ENCODE data around the gene IFNA17.
"Not testable (repeated sequence)": the region's sequence is repeated elsewhere in the genome, so short reads cannot be mapped to it uniquely, and the experiment has no call there.

IFNA17 gene

DNA sequence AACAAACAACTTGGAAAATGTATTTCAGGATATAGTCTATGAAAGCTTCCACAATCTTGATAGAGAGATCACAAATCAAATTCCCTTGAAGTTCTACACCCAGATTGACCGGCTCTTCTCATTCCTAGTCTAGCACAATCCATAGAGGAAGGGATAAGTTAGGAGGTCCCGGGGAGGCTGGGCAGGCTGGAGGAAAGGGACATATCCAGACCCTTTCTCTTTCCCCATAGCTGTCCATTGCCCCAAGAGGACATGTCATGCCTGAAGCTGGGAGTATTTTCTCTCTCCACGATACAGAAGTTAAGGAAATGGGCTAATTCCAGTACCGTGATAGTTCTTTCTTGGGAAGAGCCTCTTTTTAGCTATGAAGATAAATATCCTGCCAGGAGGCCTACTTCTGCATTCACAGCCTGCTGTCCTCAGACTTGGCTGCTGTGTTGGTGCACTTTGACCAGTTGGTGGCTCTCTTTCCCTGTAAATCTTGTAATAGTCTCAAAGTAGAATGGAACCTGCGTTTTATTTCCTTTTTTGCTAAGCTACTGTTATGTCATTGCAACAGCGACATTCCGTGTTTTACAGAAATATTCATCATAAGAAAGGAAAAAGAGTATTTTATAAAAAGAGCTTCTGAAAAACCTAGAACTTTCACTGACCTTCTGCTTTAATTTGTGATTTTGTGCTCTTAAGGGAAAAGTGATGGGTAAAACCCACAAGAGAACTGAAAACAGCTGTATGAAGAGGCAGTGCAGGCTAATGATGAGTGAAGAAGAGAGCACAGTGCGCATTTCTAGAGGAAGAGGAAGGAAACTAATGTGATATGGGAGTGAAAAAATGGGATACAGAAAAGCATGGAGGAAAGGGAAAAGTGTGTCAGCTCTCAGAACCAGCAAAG is 7.7 kb upstream of the IFNA17 start:
- peak; percentile 35 for DNase-seq (ENCODE audit: low spot score)
- in situ Hi-C loops (cut with MboI; ENCODE audit: low sequenced_read_pairs, unreplicated experiment) = loop anchor here (25.0 kb wide), 1 partner anchor 552 kb away; no protein-coding TSS in a partner anchor
- TF ChIP-seq, protein P1, sequence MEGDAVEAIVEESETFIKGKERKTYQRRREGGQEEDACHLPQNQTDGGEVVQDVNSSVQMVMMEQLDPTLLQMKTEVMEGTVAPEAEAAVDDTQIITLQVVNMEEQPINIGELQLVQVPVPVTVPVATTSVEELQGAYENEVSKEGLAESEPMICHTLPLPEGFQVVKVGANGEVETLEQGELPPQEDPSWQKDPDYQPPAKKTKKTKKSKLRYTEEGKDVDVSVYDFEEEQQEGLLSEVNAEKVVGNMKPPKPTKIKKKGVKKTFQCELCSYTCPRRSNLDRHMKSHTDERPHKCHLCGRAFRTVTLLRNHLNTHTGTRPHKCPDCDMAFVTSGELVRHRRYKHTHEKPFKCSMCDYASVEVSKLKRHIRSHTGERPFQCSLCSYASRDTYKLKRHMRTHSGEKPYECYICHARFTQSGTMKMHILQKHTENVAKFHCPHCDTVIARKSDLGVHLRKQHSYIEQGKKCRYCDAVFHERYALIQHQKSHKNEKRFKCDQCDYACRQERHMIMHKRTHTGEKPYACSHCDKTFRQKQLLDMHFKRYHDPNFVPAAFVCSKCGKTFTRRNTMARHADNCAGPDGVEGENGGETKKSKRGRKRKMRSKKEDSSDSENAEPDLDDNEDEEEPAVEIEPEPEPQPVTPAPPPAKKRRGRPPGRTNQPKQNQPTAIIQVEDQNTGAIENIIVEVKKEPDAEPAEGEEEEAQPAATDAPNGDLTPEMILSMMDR (IDR thresholded peaks at IDR 0.05; ENCODE audit: borderline replicate concordance, control extremely low read depth, extremely low read depth, insufficient read depth, missing control alignments) = peak; percentile 78

DNA sequence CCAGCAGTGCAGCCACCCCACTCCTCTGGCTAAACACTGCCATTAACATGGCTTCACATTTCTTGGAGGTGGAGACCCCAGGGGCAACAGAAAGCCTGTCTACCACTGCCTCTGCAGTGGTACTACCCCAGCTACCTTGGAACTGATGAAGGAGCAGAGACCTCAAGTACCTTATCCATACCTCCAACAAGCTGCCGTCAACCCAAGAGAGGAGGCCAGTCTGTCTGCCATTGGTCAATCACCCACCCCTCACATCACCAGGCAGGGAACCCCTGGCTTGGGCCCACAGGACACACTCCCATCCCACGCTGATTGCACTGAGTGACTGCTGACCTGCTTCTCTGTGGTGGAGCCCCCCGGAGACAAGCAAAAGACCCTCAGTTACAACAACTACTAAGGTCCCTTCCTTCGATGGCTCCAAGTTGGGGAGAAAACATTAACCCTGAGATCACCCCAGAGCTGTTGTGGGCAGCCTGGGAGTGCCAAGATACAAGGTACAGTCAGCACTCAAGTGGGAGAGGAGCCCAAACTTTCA is 6.2 kb upstream of the IFNA17 start:
- DNase-seq (ENCODE audit: low spot score) = no peak
- in situ Hi-C loops (cut with MboI; ENCODE audit: low sequenced_read_pairs, unreplicated experiment) = loop anchor here (25.0 kb wide), 1 partner anchor 553 kb away; no protein-coding TSS in a partner anchor
- TF ChIP-seq, protein P1 (IDR thresholded peaks at IDR 0.05; ENCODE audit: borderline replicate concordance, control extremely low read depth, extremely low read depth, insufficient read depth, missing control alignments) = no peak

DNA sequence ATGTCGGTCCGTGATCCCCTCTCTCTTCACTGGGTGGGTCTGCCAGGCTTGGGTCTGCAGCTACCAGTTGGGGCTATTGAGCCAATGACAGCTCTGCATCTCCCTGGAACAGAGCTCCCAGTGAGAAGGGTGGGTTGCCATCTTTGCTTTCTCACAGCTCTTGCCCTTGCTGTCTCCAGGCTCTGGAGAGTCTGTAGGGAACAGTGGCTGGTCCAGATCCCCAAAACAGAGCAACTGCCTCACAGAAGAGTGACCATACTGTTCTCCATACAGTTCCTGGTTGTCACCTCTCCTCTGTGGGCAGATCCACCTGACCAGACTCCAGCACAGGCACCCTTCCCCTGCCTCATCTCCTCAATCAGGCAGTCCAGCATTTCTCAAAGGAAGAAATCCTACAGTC is 5.2 kb upstream of the IFNA17 start:
- TF ChIP-seq, protein P1 (IDR thresholded peaks at IDR 0.05; ENCODE audit: borderline replicate concordance, control extremely low read depth, extremely low read depth, insufficient read depth, missing control alignments) = no peak
- in situ Hi-C loops (cut with MboI; ENCODE audit: low sequenced_read_pairs, unreplicated experiment) = loop anchor here (25.0 kb wide), 1 partner anchor 554 kb away; no protein-coding TSS in a partner anchor
- DNase-seq (ENCODE audit: low spot score) = no peak

DNA sequence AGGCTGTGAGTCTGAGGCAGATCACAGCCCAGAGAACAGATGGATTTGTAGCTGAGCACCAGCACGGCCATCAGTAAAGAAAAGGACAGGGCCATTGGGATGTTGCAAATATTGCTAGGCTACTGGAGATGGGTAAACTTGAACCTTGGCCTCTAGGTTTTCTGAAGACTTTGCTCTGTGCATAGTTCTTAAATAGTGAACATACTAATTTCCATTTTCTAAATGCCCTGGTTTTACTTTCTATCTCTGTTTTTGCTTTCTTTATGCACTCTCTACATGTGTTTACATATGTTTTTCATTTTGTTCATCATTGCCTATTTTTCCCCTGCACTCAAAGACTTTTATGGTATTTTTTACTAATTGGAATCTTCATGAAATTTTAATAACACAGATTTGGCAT is 10.8 kb downstream of the IFNA17 start, which contains the start of gene IFNA16:
IFNA16 (minus strand) TSS at position 101 of the 400 bp plus-strand sequence; CDS start at position 95, 6 bp downstream.
- DNase-seq (ENCODE audit: low spot score); in situ Hi-C loops (cut with MboI; ENCODE audit: low sequenced_read_pairs, unreplicated experiment): not testable (repeated sequence)

DNA sequence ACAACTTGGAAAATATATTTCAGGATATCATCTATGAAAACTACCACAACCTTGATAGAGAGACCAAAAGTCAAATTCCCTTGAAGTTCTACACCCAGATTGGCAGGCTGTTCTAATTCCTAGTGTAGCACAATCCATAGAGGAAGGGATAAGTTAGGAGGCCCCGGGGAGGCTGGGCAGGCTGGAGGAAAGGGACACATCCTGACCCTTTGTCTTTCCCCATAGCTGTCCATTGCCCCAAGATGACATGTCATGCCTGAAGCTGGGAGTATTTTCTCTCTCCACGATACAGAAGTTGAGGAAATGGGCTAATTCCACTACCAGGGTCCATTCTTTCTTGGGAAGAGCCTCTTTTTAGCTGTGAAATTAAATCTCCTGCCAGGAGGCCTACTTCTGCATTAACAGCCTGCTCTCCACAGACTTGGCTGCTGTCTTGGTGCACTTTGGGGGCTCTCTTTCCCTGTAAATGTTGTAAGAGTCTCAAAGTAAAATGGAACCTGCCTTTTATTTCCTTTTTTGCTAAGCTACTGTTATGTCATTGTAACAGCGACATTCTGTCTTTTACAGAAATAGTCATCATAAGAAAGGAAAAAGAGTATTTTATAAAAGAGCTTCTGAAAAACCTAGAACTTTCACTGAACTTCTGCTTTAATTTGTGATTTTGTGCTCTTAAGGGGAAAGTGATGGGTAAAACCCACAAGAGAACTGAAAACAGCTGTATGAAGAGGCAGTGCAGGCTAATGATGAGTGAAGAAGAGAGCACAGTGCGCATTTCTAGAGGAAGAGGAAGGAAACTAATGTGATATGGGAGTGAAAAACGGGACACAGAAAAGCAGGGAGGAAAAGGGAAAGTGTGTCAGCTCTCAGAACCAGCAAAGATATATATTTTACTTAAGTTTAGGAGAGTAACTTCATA is 14.4 kb downstream of the IFNA17 start:
- peak; percentile 7 for DNase-seq (ENCODE audit: low spot score)
- in situ Hi-C loops (cut with MboI; ENCODE audit: low sequenced_read_pairs, unreplicated experiment) = not testable (repeated sequence)
- TF ChIP-seq, protein P1 (IDR thresholded peaks at IDR 0.05; ENCODE audit: borderline replicate concordance, control extremely low read depth, extremely low read depth, insufficient read depth, missing control alignments) = peak; percentile 38

DNA sequence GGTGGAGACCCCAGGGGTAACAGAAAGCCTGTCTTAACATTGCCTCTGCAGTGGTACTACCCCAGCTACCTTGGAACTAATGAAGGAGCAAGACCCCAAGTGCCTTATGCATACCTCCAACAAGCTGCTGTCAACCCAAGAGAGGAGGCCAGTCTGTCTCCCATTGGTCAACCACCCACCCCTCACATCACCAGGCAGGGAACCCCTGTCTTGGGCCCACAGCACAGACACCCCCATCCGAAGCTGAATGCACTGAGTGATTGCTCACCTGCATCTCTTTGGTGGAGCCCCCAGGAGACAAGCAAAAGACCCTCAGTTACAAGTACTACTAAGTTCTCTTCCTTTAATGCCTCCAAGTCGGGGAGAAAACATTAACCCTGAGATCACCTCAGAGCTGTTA is 15.9 kb downstream of the IFNA17 start:
- DNase-seq (ENCODE audit: low spot score); in situ Hi-C loops (cut with MboI; ENCODE audit: low sequenced_read_pairs, unreplicated experiment): not testable (repeated sequence)

DNA sequence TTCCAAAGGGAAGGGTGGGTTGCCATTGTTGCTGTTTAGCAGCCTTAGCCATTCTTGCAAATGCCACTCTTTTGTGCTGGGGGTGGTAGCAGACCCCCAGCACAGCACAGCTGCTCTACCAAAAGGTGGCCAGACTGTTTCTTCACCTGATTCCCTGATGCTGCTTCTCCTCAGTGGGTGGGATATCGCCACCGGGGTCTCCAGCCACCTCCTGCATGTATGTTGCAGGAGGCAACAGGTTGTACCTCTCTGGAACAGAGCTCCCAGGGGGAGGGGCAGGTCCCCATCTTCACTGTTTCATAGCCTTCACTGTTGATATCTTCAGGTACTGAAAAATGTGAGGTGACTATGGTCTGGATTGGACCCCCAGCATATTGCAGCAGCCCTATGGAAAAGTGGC is 17.2 kb downstream of the IFNA17 start:
- in situ Hi-C loops (cut with MboI; ENCODE audit: low sequenced_read_pairs, unreplicated experiment); DNase-seq (ENCODE audit: low spot score): not testable (repeated sequence)
